ENCODE measurements around the gene CCDC188. TPM values are rescaled to one million over a fixed set of nuclear protein-coding genes. Genes with fewer than 3 reads are reported as not detected.

CCDC188 gene
- total RNA-seq, 3 donors from 2014 or later (not counting 1 experiment from before 2014, with no cell fraction given): 0.64 TPM; not detected in 2

GRCh38 chr22:20108757-20109230 is 42.1 kb downstream of the CCDC188 start:
- no peak overlapping the region for H3K27ac ChIP-seq (ENCODE audit: low read length)
- H3K9me3 ChIP-seq (ENCODE audit: control insufficient read depth, insufficient read depth, low read length): no peaks in the 10 kb centered on the region
- ATAC-seq (no peak), DNase-seq (no peak)
- no peaks in the 10 kb centered on the region for H3K27me3 ChIP-seq (ENCODE audit: control insufficient read depth, insufficient read depth, low read length)
- H3K4me3 ChIP-seq (ENCODE audit: low read length): no peak overlapping the region
- no peaks in the 10 kb centered on the region for H3K27me3 Mint-ChIP-seq (ENCODE audit: low read depth in 2 of 2)
- WGBS (ENCODE audit: insufficient coverage): 95% methylated on average over 12 of the region's 12 CpGs
- H3K4me1 ChIP-seq (ENCODE audit: control insufficient read depth, insufficient read depth, low read length): peaks cover 39% of the 10 kb centered on the region
- intact Hi-C loops (cut with micrococcal nuclease): no loop called here
- H3K36me3 ChIP-seq (ENCODE audit: control insufficient read depth, insufficient read depth, low read length): peaks cover 72% of the 10 kb centered on the region
- TF ChIP-seq CTCF (IDR thresholded peaks at IDR 0.05): no peak
- H3K27ac Mint-ChIP-seq: peak overlapping the region in 1 of 2 donors; percentile 60
- H3K36me3 Mint-ChIP-seq: no peaks in the 10 kb centered on the region
- H3K4me3 Mint-ChIP-seq: no peak overlapping the region
- H3K9me3 Mint-ChIP-seq: no peaks in the 10 kb centered on the region
- H3K4me1 Mint-ChIP-seq: peaks cover 7 to 20% of the 10 kb centered on the region in 2 donors

GRCh38 chr22:20107951-20108756 is 42.7 kb downstream of the CCDC188 start:
- Mint-ChIP-seq H3K9me3 (no peaks in the 10 kb centered on the region), H3K4me1 (peaks cover 7 to 19% of the 10 kb centered on the region in 2 donors), H3K27ac (peak overlapping the region in 1 of 2 donors; percentile 60), H3K4me3 (no peak overlapping the region), H3K36me3 (no peaks in the 10 kb centered on the region), H3K27me3 (ENCODE audit: low read depth in 2 of 2) (no peaks in the 10 kb centered on the region)
- Histone ChIP-seq H3K9me3 (ENCODE audit: control insufficient read depth, insufficient read depth, low read length) (no peaks in the 10 kb centered on the region), H3K27me3 (ENCODE audit: control insufficient read depth, insufficient read depth, low read length) (no peaks in the 10 kb centered on the region), H3K4me1 (ENCODE audit: control insufficient read depth, insufficient read depth, low read length) (peaks cover 33% of the 10 kb centered on the region), H3K4me3 (ENCODE audit: low read length) (no peak overlapping the region), H3K36me3 (ENCODE audit: control insufficient read depth, insufficient read depth, low read length) (peaks cover 67% of the 10 kb centered on the region), H3K27ac (ENCODE audit: low read length) (no peak overlapping the region)
- intact Hi-C loops (cut with micrococcal nuclease): no loop called here
- ATAC-seq (no peak), DNase-seq (no peak)
- 94% methylated on average over 13 of the region's 13 CpGs for WGBS (ENCODE audit: insufficient coverage)
- no peak for TF ChIP-seq CTCF (IDR thresholded peaks at IDR 0.05)

GRCh38 chr22:20107471-20107901 is 43.4 kb downstream of the CCDC188 start:
- H3K27me3 Mint-ChIP-seq (ENCODE audit: low read depth in 2 of 2): no peaks in the 10 kb centered on the region
- Histone ChIP-seq H3K27ac (ENCODE audit: low read length) (no peak overlapping the region), H3K4me1 (ENCODE audit: control insufficient read depth, insufficient read depth, low read length) (peaks cover 26% of the 10 kb centered on the region), H3K4me3 (ENCODE audit: low read length) (no peak overlapping the region), H3K36me3 (ENCODE audit: control insufficient read depth, insufficient read depth, low read length) (peaks cover 61% of the 10 kb centered on the region), H3K9me3 (ENCODE audit: control insufficient read depth, insufficient read depth, low read length) (no peaks in the 10 kb centered on the region), H3K27me3 (ENCODE audit: control insufficient read depth, insufficient read depth, low read length) (no peaks in the 10 kb centered on the region)
- no peak overlapping the region for H3K27ac Mint-ChIP-seq
- ATAC-seq: no peak
- intact Hi-C loops (cut with micrococcal nuclease): no loop called here
- H3K4me1 Mint-ChIP-seq: peaks cover 8 to 19% of the 10 kb centered on the region in 2 donors
- no peak for DNase-seq
- no peak overlapping the region for H3K4me3 Mint-ChIP-seq
- no peaks in the 10 kb centered on the region for H3K36me3 Mint-ChIP-seq
- no peak for TF ChIP-seq CTCF (IDR thresholded peaks at IDR 0.05)
- no peaks in the 10 kb centered on the region for H3K9me3 Mint-ChIP-seq
- 88% methylated on average over 7 of the region's 7 CpGs for WGBS (ENCODE audit: insufficient coverage)

Measured in natural killer cell (primary cell).